NCI-H146 treated with DMSO at 0.1 percent for 48 hours (cell line): ENCODE results near the gene DPH5.
A peak's percentile ranks its signal among the peaks of the same experiment; 100 is the strongest.
"Not testable (repeated sequence)": the region's sequence is repeated elsewhere in the genome, so short reads cannot be mapped to it uniquely, and the experiment has no call there.

Experiments used
- DNase-seq: peaks from one replicate; lab custom pipeline; 2025; ENCODE audit not compliant: unreplicated experiment; lab: John Stamatoyannopoulos, UW

DPH5 gene

DNA sequence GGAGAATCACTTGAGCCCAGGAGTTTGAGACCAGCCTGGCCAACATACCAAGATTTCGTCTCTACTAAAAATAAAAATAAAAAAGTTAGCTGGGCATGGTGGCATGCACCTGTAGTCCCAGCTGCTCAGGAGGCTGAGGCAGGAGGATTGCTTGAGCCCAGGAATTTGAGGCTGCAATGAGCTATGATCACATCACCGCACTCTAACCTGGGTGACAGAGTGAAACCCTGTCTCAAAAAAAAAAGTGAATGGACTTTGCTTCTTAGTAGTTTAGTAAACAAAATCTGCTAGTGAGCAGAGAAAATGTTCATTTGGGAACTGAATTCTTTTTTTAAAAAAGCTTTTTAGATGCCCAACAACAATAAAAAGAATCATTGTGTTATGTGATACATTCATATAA lies 6.5 kb upstream of the DPH5 start:
- DNase-seq: not testable (repeated sequence)

DNA sequence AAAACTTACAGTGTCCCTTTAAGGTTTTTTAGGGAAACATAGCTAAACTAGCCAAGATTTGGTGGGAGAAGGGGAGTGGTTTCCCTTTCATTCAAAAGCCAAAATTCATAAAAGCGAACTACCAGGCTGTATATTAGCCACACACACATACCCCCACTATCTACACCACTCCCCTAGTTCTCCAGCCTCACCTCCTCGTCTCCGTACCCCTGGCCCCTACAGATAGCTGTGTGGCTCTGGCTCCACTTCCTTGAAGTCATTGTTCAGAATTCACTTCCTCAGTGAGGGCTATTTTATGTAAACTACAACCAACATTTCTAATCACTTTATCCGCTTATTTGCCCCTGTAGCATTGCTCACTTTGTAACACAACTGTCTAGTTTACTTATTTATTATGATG lies 5.3 kb upstream of the DPH5 start:
- DNase-seq: no peak

DNA sequence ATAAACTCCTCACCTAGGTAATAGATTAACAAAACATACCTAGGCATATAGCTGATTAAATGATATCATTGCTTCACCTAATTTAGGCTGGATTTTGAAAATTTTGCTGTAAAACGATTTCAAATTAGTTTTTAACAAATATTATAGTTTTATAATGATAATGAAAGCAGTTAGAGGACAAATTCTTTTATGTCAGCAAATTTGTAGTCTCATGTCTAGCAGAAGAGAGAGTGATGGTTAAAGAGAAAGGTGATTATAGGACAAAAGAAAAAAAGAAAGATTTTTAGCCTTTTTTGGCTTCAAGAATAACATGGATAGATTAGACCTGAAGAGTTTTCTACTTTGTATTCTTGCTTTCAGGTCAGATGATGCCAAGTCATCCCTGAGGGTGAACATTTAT lies 3.6 kb upstream of the DPH5 start:
- no peak for DNase-seq

DNA sequence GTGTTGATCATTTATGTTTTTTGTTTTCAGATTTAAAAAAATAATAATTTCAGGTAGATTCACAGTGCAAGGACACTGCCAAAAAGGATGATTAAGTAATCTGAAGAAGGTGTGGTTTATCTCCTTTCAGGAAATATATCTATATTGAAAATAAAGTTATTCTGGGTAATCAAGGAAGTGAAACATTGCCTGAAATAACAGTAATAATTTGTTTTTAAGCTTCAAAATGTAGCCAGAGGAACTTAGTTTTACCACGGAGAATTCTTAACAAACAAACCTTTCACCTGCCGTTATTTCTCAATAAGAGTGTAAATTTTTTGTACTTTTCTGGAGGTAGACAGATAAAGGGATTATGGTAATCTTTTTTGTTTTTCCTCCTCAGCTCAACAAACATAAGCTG lies 2.9 kb upstream of the DPH5 start:
- DNase-seq: no peak

DNA sequence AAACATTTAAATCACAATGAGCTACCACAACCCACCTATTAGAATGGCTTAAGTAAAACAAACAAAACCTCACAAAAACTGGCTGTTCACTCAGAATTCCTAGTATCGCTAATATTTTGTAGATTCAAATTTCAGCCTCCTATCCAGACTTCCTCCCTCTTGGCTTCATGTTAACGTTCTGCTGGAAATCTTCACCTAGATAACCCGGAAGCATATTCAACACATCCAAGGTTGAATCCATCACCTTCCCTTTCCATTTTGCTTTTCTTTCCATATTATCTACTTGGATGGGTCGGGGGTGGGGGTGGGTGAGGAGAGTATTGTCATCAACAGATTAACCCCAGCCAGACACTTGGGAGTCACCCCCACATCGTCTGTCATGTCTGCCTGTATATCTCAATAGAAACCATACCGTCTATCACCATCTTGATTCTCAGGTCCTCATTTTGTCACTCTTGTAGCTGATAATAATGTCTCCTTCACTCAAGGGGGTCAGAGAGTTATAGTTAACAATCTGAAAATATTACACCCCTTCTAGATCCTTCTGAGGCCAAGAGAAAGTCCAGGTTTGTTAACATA lies 1.7 kb upstream of the DPH5 start:
- DNase-seq: no peak

DNA sequence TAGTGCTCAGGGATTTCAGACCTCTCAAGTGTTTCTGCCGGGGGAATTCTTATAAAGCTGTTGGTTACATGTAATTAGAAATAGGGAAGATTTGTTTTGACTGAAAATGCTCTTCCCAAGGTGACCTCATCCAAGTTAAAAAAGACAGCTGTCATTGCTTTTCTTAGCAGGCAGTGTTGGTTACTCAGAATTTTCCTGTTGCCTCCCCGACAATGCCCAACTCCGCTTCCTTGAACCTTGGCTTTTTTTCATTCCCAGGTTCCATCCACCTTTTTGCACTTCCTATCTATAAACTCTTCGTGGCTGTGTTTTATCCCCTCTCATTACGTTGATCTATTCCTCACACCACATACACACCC lies 825 bp upstream of the DPH5 start:
- DNase-seq: peak; percentile 42

DNA sequence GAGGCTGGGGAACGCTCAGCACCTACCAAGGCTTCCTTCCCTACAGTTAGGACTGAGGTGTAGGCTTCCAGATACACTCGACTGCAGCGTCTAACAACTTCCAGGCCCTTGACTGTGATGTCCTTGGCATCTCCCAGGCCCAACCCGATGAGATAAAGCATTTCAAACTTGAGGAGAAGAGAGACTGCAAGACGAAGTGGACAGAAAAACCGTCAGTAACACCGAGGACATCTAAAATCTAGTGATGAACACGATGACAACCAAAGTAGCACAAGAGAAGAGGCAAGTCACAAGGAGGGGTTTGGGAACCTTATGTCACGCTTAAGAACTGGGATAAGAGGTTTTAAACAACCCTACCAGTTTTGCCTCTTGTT lies 314 bp downstream of the DPH5 start:
- peak; percentile 18 for DNase-seq

DNA sequence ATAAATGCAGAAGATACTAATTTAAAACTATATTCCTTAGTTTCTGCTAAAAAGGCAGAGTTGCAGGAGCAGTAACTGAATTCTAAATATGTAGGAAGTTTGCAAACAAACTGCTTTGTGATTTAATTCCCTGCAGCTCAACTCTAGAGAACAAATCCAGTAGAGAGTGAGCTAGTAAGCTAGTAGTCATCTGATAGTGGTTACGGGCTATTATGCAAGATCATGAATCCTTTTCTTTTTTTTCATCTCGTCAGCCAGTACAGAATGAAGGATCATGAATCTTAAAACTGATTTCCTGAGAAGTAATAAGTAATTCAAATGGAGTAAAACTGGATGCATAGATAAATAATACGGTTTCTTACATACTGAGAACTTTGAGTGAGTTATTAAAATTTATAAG lies 3.3 kb downstream of the DPH5 start:
- DNase-seq: no peak

DNA sequence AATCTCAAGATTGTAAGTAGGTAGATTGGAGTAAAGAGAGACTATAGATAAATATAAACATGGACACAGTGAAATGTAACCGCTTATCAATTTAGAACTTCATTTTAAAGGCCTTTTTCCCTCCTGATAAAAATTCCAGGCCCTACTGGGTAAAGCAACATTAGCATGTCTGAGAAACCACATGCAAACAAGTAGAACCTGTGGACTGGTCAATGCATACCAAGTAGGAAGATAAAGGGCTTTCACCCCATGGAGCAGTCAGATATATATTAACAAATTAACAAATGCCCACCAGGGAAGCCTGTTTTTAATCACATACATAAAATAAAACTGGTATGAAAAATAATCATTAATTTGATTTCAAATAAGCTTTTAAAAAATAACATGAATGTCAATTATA lies 8.1 kb downstream of the DPH5 start:
- no peak for DNase-seq

DNA sequence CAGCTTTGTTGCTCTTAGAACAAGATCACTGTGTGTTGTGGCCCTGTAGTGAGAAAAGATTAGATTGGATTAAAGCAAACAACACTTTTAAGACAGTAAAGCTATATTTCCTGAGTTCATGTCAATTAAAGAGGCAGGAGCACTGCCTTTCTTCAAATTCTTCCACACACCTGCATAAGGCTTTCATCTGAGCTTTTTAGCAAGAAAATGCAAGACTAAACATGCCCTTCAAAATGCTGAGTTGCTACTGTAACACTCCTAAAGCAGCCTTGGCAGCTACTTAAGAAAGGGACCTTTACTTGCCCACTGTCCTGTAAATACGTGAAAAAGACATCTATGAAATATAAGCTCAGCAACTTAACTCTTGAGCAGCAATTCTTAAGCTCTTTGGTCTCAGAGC lies 11.8 kb downstream of the DPH5 start:
- no peak for DNase-seq

DNA sequence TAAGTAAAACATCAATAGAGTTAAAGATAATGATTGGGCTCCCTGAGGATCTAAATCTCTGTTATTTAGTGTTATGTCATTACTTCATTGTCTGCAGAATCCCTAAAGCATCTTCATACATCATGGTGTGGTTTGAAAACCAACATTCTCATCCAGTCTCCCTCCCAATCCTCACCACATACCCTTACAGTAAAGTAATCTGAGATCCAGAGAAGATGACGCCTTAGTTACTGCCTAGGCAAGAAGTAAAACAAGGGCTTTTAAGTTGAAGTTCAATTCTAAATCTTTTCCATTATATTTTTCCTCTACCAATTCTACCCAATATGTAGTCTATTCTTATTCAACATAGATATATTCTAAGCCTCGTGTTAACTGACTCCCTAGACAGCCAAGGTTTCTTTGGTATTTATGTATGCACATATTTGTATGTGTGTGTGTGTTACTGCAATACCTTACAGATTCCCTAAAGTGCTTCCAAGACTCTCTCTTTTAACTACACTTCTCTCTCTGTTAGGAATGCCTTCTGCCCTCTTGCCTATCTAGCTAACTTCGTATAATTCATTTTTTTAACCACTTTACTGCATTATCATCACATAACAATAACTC lies 17.3 kb downstream of the DPH5 start:
- DNase-seq: no peak

DNA sequence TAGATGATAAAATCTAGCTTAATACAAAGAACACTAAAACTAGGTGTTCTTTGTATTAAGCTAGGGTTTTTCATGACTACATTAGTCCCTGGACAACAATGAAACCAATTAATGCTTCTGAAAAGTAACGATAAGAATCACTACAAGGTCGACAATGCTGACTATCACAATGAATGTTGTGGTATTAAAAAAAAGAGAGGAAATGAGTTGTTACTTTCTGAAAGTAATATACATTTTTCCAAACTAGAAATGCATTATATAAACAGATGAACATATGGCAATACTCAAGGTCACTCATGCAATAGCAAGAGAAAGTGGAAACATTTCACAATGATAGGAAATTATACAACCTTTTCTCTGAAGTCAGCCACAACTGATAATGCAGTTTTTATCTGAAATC lies 19.0 kb downstream of the DPH5 start:
- DNase-seq: no peak

DNA sequence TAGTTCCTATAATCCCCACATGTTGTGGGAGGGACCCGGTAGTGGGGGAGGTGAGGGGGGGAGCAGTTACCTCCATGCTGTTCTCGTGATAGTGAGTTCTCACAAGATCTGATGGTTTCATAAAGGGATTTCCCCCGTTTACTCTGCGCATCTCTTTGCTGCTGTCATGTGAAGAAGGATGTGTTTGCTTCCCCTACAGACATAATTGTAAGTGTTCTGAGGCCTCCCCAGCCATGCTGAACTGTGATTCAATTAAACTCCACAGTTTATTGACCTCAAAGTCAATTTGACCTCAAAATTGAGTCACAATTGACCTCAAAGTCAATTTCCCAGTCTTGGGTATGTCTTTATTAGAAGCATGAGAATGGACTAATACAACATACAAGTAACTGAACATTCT lies 19.7 kb downstream of the DPH5 start:
- no peak for DNase-seq

DNA sequence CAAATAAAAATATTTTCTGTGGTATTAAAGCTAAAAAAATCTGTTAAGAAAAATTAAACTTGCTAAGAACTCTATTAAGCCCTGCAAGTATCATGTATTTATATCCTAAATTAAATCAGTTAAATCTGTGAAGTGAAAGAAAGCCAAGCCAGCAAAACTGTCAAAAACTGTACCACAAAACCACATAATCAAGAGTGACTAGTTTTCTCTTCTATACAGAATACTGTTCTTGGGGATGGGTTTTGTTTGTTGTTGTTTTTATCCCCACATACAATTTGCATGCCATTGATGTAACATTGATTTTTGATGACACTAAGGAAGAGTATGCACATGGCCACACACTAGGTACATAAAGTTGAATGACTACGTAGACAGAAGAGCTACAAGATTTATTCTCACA lies 20.4 kb downstream of the DPH5 start:
- DNase-seq: no peak

DNA sequence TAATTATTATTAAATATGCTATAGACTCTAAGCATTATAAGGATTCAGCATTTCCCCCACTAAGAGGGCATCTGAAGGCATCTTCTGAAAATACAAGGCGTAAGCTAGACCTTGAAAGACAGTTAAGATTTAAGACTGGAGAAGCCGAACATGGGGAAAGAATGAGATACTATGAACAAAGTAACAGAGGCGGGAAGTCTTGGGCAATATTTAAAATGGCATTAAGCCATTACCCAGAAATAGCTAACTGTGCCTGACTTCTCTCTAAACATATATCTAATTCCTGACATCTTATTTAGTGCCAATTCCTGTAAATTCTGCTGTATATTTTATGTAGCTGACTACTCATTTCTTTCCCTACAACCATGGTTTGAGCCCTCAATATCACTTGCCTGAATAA lies 20.9 kb downstream of the DPH5 start:
- no peak for DNase-seq

DNA sequence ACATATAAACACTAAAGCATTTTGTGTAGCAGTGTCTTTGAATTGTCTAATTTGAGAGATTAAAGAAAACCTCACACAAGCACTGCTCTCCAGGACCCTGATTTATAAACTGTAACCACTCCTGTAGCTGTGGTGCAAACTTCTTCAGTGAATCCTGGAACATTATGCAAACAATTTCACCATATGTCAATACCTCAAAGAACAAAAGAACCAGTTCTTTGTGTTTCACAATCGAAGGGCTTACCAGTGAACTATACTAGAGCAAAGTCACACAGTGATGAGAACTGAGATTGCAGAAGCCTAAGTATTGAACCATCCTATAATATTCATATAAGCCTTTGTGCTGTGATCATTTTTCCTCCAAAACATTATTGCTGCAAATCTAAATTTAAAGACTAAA lies 21.5 kb downstream of the DPH5 start:
- no peak for DNase-seq

DNA sequence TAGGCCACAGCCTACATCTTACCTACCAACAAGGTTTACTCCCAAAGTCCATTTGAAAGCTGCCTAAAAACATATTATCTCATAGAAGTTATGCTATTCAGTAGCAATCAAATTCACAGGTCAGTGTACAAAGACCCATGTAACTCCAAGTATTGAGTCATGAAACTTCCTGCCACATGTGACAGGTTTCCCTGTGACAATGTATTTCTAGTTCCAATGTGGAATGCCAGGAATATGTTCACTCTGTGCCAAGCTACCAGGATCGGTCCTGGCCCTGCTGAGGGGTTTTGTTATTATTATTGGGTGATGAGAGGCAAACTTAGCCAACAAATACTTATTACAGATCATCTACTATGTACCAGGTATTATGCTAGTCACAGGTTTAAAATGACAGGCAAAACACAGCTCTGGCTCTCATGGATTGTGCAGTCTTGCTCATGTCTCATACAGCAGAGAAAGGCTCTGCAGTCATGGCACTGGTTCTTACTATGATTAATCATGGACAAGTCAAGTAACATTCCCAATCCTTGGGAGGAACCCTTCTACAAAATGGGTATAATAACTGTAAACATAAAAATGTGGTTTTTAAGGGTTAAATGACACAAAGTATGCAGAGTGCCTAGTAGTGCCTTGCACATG lies 22.5 kb downstream of the DPH5 start:
- no peak for DNase-seq

DNA sequence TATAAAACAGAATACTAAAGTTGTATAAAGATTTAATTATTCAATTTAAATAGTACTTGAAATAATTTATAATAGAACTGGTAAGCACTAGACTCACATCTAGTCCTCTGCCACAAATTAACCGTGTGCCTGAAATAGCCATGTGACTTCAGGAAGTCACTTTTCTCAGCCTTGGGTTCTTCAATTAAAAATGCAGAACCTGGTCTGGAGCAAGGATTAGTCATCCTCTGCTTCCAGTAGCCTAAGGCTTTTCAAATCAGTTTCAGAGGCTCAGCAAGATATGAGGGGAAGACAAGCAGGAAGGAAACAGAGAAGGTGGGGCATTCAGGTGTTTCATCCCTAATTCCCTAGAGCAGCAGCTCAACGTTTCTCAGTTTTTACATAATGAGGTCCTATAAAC lies 23.0 kb downstream of the DPH5 start:
- DNase-seq: no peak

DNA sequence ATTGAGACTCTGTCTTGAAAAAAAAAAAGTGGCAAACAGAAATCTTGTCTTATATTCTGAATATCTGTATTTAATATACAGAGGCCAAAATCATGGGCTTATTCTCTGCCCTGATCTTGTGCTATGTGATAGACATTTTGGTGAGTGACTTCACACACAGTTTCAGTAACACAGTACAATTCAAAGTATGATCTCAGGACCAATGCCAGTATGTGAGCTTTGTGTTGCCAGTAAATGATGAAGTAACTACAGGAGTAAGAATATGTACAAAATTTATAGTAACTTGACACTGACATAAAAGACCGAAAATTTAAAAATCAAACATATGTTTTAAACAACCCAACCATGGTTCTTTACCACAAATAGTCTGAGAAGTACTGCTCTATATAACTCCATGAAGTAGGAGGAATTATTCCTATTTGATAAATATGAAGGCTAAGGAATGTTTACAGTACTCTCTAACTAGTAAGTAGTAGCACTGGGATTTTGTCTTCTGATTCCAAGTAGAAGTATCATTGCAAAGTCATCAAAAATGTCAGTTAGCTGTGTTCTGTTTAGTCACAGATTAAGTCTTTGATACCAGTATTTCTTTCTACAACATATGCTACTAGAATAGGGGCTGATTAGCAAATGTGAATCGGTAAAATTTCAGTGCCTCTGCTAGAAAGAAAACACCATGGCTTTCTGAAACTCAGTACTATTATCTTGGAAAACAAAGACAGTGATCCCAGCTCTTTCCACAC lies 25.3 kb downstream of the DPH5 start:
- no peak for DNase-seq

DNA sequence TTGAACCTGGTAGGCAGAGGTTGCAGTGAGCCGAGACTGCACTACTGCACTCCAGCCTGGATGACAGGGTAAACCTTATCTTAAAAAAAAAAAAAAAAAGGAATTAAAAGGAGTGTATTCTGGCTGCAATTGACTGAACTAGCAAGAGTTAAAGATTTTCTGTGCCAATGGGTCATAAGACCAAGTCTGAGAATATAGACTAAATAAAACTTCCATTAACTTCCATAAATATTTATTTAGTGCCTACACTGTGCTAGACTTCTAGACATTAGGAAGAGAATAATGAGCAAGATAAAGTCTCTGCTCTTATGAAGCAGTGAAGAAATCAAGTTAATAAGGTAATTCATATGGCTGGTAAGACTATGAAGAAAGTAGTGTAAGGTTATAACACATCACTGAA lies 27.2 kb downstream of the DPH5 start:
- no peak for DNase-seq

DNA sequence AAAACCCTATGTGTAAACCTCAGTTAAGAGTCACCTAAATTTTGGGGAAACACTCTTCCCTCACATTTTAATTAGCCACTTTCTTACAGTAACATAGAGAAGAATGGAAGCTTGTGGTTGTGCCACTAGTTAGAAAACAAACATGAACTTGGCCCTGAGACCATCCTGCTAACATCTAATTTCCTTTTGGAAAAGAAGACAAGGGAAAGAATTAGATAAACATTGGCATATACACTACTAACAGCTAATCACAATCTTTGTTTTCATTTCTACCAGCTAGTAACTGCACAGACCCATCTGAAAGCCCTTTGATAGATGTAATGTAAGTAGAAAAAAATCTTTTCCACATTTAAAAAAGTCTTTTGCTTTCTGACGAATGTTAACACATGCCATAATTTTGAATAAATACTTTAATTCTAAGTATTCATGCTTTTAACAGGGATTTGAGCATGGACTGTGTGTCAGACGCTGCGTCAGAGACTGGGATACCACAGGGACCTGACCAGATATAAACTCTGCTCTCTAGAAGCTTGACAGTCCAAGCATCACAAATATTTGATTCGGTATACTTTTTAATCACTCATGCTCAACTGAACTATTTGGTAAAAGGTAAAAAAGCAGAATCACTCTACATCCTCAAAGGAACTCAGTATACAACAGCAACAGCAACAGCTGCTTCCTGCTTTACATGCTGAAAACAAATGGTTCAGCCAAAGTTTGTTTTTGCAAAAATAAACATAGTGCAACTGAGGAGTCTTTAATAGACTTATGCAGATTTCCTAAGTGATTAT lies 30.2 kb downstream of the DPH5 start:
- DNase-seq: no peak
